Body of pancreas (tissue), 4 donors: ENCODE results near the gene PAFAH2.

Experiments used
- CTCF ChIP-seq, 7 experiments: fragments of 450-650 bp in 4 of 7; fragments of 200-600 bp in 3 of 7; sonication (generic) in 3 of 7; IDR thresholded peaks; one replicate each; pipeline ENCODE4 v1.5.1; 2016 to 2019; ENCODE audit warnings: antibody characterized with exemption in 7 of 7
- POLR2A ChIP-seq, 3 donors: fragments of 450-650 bp; IDR thresholded peaks; one replicate each; pipeline ENCODE4 v1.6.1; 2016; ENCODE audit warnings: antibody characterized with exemption in 3 of 3, mild to moderate bottlenecking in 2 of 3

GRCh38 chr1:25913206-25913605, 84.7 kb downstream of the PAFAH2 start:
- TF ChIP-seq CTCF (IDR thresholded peaks at IDR 0.05) = no peak
- TF ChIP-seq POLR2A (IDR thresholded peaks at IDR 0.05) = no peak
